ENCODE results near the gene NBEA. TPM values are rescaled to one million over a fixed set of nuclear protein-coding genes. Genes with fewer than 3 reads are reported as not detected.
"Not testable (repeated sequence)": the region's sequence is repeated elsewhere in the genome, so short reads cannot be mapped to it uniquely, and the experiment has no call there.

Gene NBEA
- total and polyA plus RNA-seq, 7 donors: 0.46 to 47.6 (median 38.0) TPM

DNA sequence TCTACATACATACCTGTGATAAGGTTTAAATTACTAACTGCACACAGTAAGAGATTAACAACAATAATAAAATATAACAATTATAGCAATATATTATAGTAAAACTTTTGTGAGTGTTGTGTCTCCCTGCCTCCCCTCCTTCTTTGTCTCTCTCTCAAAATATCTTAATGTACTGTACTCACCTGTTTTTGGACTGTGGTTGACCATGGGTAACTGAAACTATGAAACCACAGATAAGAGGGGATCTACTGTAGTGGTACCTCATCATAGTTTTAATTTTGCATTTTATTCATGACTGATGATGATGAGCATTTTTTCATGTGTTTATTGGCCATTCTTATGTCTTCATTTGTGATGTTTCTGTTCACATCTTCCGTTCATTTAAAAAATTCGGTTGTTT lies 104.5 kb downstream of the NBEA start:
- Histone ChIP-seq H3K9me3 (no peaks in the 10 kb centered on the region), H3K36me3 (peaks cover 0 to 24% (median 0%) of the 10 kb centered on the region in 4 donors), H3K4me1 (no peaks in the 10 kb centered on the region), H3K27me3 (no peaks in the 10 kb centered on the region), H3K4me3 (no peak overlapping the region), H3K27ac (no peak overlapping the region)
- DNase-seq: no peak
- intact Hi-C loops (cut with DNase I): no loop called here
- TF ChIP-seq, protein P1, sequence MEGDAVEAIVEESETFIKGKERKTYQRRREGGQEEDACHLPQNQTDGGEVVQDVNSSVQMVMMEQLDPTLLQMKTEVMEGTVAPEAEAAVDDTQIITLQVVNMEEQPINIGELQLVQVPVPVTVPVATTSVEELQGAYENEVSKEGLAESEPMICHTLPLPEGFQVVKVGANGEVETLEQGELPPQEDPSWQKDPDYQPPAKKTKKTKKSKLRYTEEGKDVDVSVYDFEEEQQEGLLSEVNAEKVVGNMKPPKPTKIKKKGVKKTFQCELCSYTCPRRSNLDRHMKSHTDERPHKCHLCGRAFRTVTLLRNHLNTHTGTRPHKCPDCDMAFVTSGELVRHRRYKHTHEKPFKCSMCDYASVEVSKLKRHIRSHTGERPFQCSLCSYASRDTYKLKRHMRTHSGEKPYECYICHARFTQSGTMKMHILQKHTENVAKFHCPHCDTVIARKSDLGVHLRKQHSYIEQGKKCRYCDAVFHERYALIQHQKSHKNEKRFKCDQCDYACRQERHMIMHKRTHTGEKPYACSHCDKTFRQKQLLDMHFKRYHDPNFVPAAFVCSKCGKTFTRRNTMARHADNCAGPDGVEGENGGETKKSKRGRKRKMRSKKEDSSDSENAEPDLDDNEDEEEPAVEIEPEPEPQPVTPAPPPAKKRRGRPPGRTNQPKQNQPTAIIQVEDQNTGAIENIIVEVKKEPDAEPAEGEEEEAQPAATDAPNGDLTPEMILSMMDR (IDR thresholded peaks at IDR 0.05): no peak
- no peak for TF ChIP-seq EP300 (IDR thresholded peaks at IDR 0.05)
- no peak for TF ChIP-seq POLR2AphosphoS5 (IDR thresholded peaks at IDR 0.05)
- no peak for TF ChIP-seq POLR2A (IDR thresholded peaks at IDR 0.05)
- 95 to 96% methylated on average over 2 of the region's 2 CpGs for WGBS, 2 donors

DNA sequence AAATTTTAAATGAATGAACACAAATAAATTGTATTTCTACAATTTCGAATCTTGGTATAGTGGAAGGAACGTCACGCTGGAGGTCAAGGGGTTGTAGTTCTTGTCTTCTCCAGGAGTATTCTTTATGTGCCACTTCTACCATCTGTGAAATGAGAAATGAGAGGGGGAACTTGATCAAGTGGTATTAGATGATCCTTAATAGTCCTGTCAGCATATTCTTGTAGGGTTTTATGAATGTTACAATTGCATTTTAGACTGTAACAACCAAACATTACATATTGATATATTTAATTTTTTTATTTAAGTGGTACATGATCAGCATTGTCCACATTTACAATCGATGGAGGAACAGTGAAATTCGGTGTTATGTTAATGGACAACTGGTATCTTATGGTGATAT lies 113.6 kb downstream of the NBEA start:
- Histone ChIP-seq H3K4me1 (no peaks in the 10 kb centered on the region), H3K36me3 (peaks cover 0 to under 1% (median 0%) of the 10 kb centered on the region in 4 donors), H3K27me3 (no peaks in the 10 kb centered on the region), H3K4me3 (no peak overlapping the region), H3K9me3 (no peaks in the 10 kb centered on the region), H3K27ac (no peak overlapping the region)
- no peak for DNase-seq
- TF ChIP-seq POLR2AphosphoS5 (IDR thresholded peaks at IDR 0.05): no peak
- no peak for TF ChIP-seq EP300 (IDR thresholded peaks at IDR 0.05)
- TF ChIP-seq POLR2A (IDR thresholded peaks at IDR 0.05): no peak
- TF ChIP-seq, protein P1 (IDR thresholded peaks at IDR 0.05): no peak
- WGBS, 2 donors: 86 to 93% methylated on average over 5 of the region's 5 CpGs
- intact Hi-C loops (cut with DNase I): no loop called here

DNA sequence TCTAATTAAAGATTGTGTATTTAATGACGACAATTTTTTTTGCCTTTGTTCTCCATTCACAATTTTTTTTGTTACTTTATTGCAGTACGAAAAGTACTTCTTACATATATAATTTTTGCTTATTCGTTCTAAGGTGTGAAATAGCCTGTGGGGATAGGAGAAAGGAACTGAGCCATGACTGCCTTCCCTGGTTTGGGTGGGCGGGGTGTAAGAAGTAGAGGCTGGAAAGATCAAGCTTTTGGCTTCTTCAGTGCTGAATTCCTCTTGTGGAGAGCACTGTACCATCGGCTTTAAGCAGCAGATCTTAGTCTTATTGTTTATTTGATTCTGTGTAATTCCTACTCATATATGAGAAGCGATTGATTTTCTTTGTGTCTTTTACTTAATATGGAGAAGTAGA lies 115.8 kb downstream of the NBEA start:
- Histone ChIP-seq H3K27ac (no peak overlapping the region), H3K9me3 (no peaks in the 10 kb centered on the region), H3K4me1 (no peaks in the 10 kb centered on the region), H3K27me3 (no peaks in the 10 kb centered on the region), H3K4me3 (no peak overlapping the region), H3K36me3 (no peaks in the 10 kb centered on the region)
- intact Hi-C loops (cut with DNase I): no loop called here
- TF ChIP-seq POLR2A (IDR thresholded peaks at IDR 0.05) (no peak), POLR2AphosphoS5 (IDR thresholded peaks at IDR 0.05) (no peak), EP300 (IDR thresholded peaks at IDR 0.05) (no peak)
- TF ChIP-seq, protein P1 (IDR thresholded peaks at IDR 0.05): no peak
- DNase-seq: no peak
- 93% methylated on average over 6 of the region's 6 CpGs for WGBS, 2 donors

DNA sequence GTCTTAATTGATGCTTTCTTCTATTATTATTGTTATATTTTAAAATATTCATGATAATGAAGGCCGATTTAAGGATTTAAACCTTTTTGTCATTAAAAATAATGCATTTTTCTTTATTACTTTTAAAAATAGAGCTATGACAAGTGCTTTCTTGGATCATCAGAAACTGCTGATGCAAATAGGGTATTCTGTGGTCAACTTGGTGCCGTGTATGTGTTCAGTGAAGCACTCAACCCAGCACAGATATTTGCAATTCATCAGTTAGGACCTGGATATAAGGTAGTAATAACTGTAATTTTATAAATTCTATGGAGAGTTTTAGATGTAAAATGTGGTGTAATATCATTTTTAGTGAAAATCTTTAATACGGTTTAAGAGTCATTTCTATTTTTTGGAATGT lies 116.5 kb downstream of the NBEA start:
- H3K36me3 ChIP-seq; intact Hi-C loops (cut with DNase I); H3K27me3 ChIP-seq; DNase-seq; H3K27ac ChIP-seq; H3K4me3 ChIP-seq; H3K9me3 ChIP-seq; H3K4me1 ChIP-seq: not testable (repeated sequence)
- 93% methylated on average over 3 of the region's 3 CpGs for WGBS, 2 donors

DNA sequence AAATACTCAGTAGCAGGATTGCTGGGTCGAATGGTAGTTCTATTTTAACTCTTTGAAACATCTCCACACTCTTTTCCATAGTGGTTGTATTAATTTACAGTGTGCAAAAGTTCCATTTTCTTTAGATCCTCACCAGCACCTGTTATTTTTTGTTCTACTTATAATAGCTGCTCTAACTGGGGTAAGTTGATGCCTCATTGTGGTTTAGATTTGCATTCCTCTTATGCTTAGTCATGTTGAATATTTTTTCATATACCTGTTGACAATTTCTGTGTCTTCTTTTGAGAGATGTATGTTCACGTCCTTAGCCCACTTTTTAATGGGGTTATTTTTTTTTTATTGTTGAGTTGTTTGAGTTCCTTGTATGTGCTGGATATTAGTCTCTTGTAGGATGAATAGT lies 144.6 kb downstream of the NBEA start:
- WGBS, 2 donors: 75 to 79% methylated on average over 2 of the region's 2 CpGs
- TF ChIP-seq POLR2A (IDR thresholded peaks at IDR 0.05): no peak
- TF ChIP-seq POLR2AphosphoS5 (IDR thresholded peaks at IDR 0.05): no peak
- no peak for TF ChIP-seq EP300 (IDR thresholded peaks at IDR 0.05)
- TF ChIP-seq, protein P1 (IDR thresholded peaks at IDR 0.05): no peak
- intact Hi-C loops (cut with DNase I): no loop called here

More for the DNA sequence above, 144.6 kb downstream of the NBEA start:
- peaks cover 0 to 6% (median 0%) of the 10 kb centered on the region in 4 donors for H3K36me3 ChIP-seq
- no peaks in the 10 kb centered on the region for H3K9me3 ChIP-seq
- H3K4me3 ChIP-seq: no peak overlapping the region
- no peaks in the 10 kb centered on the region for H3K4me1 ChIP-seq
- DNase-seq: no peak
- no peak overlapping the region for H3K27ac ChIP-seq
- H3K27me3 ChIP-seq: no peaks in the 10 kb centered on the region

Measured in sigmoid colon (tissue), 7 donors.